SW480 (cell line): ENCODE results near the gene RFFL.
"Not testable (repeated sequence)": the region's sequence is repeated elsewhere in the genome, so short reads cannot be mapped to it uniquely, and the experiment has no call there.

ENCODE experiments used
- DNase-seq: peaks from one replicate; pipeline ENCODE4 v3.0.0-alpha.2; 2016; ENCODE audit warnings: low spot score

Gene RFFL

GRCh38 chr17:35048685-35049379, 14.7 kb downstream of the RFFL start:
- DNase-seq: no peak

GRCh38 chr17:35046740-35047283, 16.7 kb downstream of the RFFL start:
- DNase-seq: no peak

GRCh38 chr17:35046245-35046644, 17.3 kb downstream of the RFFL start:
- no peak for DNase-seq

- DNase-seq: not testable (repeated sequence)
These were observed 18.0 kb downstream of the RFFL start for GRCh38 chr17:35045458-35045979.

GRCh38 chr17:35044181-35044580, 19.3 kb downstream of the RFFL start:
- no peak for DNase-seq

- no peak for DNase-seq
These were observed 22.1 kb downstream of the RFFL start for GRCh38 chr17:35041390-35041789.

GRCh38 chr17:35038453-35038852, 25.1 kb downstream of the RFFL start:
- no peak for DNase-seq

- no peak for DNase-seq
These were observed 32.7 kb downstream of the RFFL start for GRCh38 chr17:35030780-35031179.

- no peak for DNase-seq
These were observed 34.8 kb downstream of the RFFL start for GRCh38 chr17:35028531-35029262.

- DNase-seq: not testable (repeated sequence)
These were observed 35.4 kb downstream of the RFFL start for GRCh38 chr17:35028097-35028496.

GRCh38 chr17:35025541-35025940, 38.0 kb downstream of the RFFL start:
- no peak for DNase-seq

GRCh38 chr17:35023538-35023937, 40.0 kb downstream of the RFFL start:
- no peak for DNase-seq

GRCh38 chr17:35022536-35023063, 40.9 kb downstream of the RFFL start:
- no peak for DNase-seq

- no peak for DNase-seq
These were observed 41.8 kb downstream of the RFFL start for GRCh38 chr17:35021520-35022380.

- no peak for DNase-seq
These were observed 43.9 kb downstream of the RFFL start for GRCh38 chr17:35019386-35020179.

GRCh38 chr17:35018814-35019213, 44.7 kb downstream of the RFFL start:
- DNase-seq: no peak

GRCh38 chr17:35017021-35017420, 46.5 kb downstream of the RFFL start:
- DNase-seq: no peak

GRCh38 chr17:35016369-35016768, 47.1 kb downstream of the RFFL start:
- DNase-seq: no peak

GRCh38 chr17:35011671-35012216, 51.8 kb downstream of the RFFL start:
- no peak for DNase-seq

- DNase-seq: no peak
These were observed 53.4 kb downstream of the RFFL start for GRCh38 chr17:35010093-35010492.

GRCh38 chr17:35006961-35007360, 56.5 kb downstream of the RFFL start:
- no peak for DNase-seq
